Panc1 (cell line): ENCODE data around the gene ERBB2. TPM values are rescaled to one million over a fixed set of nuclear protein-coding genes. Genes with fewer than 3 reads are reported as not detected.
A peak's percentile ranks its signal among the peaks of the same experiment; 100 is the strongest.

Experiments used
- ATAC-seq: fragments of 200-7000 bp; cut with Tn5 transposase; 2 replicates; pipeline ENCODE4 v1.9.1; 2020; ENCODE audit warnings: mild to moderate bottlenecking, moderate library complexity
- BruUV-seq: library from RNA; stranded (reverse); fragments of 400-500 nt; replicated peaks from 2 replicates; lab custom pipeline; 2021; lab: Mats Ljungman, UMichigan
- CTCF ChIA-PET: fragments of 300-600 bp; sonication (Branson Sonifier 250); formaldehyde crosslinking; loops from one replicate; lab custom pipeline; 2022; ENCODE audit warnings: antibody characterized with exemption; lab: Charles Lee
- POLR2A ChIA-PET: fragments of 300-600 bp; sonication (Branson Sonifier 250); formaldehyde crosslinking; loops from one replicate; lab custom pipeline; 2022; ENCODE audit warnings: antibody characterized with exemption; lab: Charles Lee
- DNase-seq: peaks from one replicate; pipeline ENCODE4 v3.0.0-alpha.2; 2010; ENCODE audit warnings: low read depth, low spot score
- H3K27ac ChIP-seq: 2 replicates; pipeline ENCODE4 v1.5.1; 2011; ENCODE audit warnings: mild to moderate bottlenecking, low read length, inconsistent platforms
- H3K27me3 ChIP-seq: fragments of 200-500 bp; sonication (Bioruptor generic); 2 replicates; pipeline ENCODE4 v1.6.0; 2014; ENCODE audit warnings: low read length, inconsistent platforms; ENCODE audit not compliant: control insufficient read depth, insufficient read depth
- H3K36me3 ChIP-seq: fragments of 200-500 bp; sonication (Bioruptor generic); 2 replicates; pipeline ENCODE4 v1.5.1; 2014; ENCODE audit warnings: inconsistent platforms, mild to moderate bottlenecking, low read length, moderate library complexity; ENCODE audit not compliant: control insufficient read depth, insufficient read depth
- H3K4me1 ChIP-seq: 2 replicates; pipeline ENCODE4 v1.5.1; 2011; ENCODE audit warnings: inconsistent platforms, mild to moderate bottlenecking, low read length, moderate library complexity; ENCODE audit not compliant: control insufficient read depth, insufficient read depth
- H3K4me3 ChIP-seq, 2 experiments: 2 replicates each; pipeline ENCODE4 v1.5.1; 2011 to 2012; ENCODE audit warnings: low read depth in 2 of 2, low read length in 2 of 2, mild to moderate bottlenecking in 2 of 2, inconsistent platforms in 1 of 2, moderate library complexity in 1 of 2
- H3K9me3 ChIP-seq: fragments of 200-500 bp; sonication (Bioruptor generic); 2 replicates; pipeline ENCODE4 v1.5.1; 2014; ENCODE audit warnings: low read depth, mild to moderate bottlenecking, inconsistent platforms, low read length, moderate library complexity; ENCODE audit not compliant: control insufficient read depth, insufficient read depth
- POLR2AphosphoS5 ChIP-seq: IDR thresholded peaks from 2 replicates; pipeline ENCODE4 v1.6.1; 2012; ENCODE audit warnings: mild to moderate bottlenecking, low read depth, low read length, moderate library complexity
- SIN3A ChIP-seq: IDR thresholded peaks from 2 replicates; pipeline ENCODE4 v1.6.1; 2012; ENCODE audit warnings: low read depth, mild to moderate bottlenecking, low read length, moderate library complexity, borderline replicate concordance; ENCODE audit not compliant: insufficient read depth
- TCF7L2 ChIP-seq: IDR thresholded peaks from 2 replicates; pipeline ENCODE4 v1.6.1; 2011; ENCODE audit warnings: mild to moderate bottlenecking, low read depth, low read length, inconsistent platforms
- in situ Hi-C: cut with HindIII; loops from 2 replicates; pipeline ENCODE4 v1.10.0; 2016; ENCODE audit warnings: low sequenced_read_pairs, low pct_unique_long_range_greater_than_20kb
- intact Hi-C: fragments of 100-400 bp; cut with micrococcal nuclease; formaldehyde crosslinking; loops from one replicate; pipeline ENCODE4 v1.10.0; 2022; ENCODE audit not compliant: unreplicated experiment
- total RNA-seq: library from RNA; stranded (reverse); gene quantifications from one replicate; pipeline ENCODE4 v1.2.1, GENCODE V29; 2021; ENCODE audit not compliant: unreplicated experiment
- TF ChIP-seq, protein P1 (sequence below), 2 experiments: IDR thresholded peaks; 2 replicates each; pipeline ENCODE4 v1.6.1; 2011 to 2012; ENCODE audit warnings: low read depth in 2 of 2, control low read depth in 1 of 2, low read length in 1 of 2, mild to moderate bottlenecking in 1 of 2, moderate library complexity in 1 of 2; ENCODE audit not compliant: insufficient read depth in 1 of 2
- TF ChIP-seq, protein P2 (sequence below): fragments of 450-650 bp; IDR thresholded peaks from 2 replicates; pipeline ENCODE4 v1.5.1; 2017; ENCODE audit warnings: mild to moderate bottlenecking

ERBB2 gene
- total RNA-seq, 1 experiment from 2014 or later = 68.6 TPM

DNA sequence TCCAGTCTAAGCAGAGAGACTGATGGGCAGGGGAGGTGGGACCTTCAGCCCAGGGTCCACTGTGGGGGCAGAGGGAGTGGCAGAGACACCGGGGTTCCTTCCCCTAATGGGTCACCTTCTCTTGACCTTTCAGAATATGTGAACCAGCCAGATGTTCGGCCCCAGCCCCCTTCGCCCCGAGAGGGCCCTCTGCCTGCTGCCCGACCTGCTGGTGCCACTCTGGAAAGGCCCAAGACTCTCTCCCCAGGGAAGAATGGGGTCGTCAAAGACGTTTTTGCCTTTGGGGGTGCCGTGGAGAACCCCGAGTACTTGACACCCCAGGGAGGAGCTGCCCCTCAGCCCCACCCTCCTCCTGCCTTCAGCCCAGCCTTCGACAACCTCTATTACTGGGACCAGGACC, 27.7 kb downstream of the ERBB2 start:
- ChIA-PET POLR2A (no interaction called here), CTCF (interaction anchor here (0.6 kb wide), 1 partner anchor 25 kb away, joined by 7 read pairs; no protein-coding TSS in a partner anchor)
- Histone ChIP-seq H3K36me3 (no peaks in the 10 kb centered on the region), H3K27ac (no peak overlapping the region), H3K9me3 (no peaks in the 10 kb centered on the region), H3K27me3 (no peaks in the 10 kb centered on the region), H3K4me3 (no peak overlapping the region), H3K4me1 (0 out of 2 replicates have a peak, but pooled peaks cover 5% of the 10 kb centered on the region)
- no TSS peak for BruUV-seq
- ATAC-seq (no peak), DNase-seq (no peak)
- intact Hi-C loops (no loop called here), in situ Hi-C loops (no loop called here)
- TF ChIP-seq, protein P1, sequence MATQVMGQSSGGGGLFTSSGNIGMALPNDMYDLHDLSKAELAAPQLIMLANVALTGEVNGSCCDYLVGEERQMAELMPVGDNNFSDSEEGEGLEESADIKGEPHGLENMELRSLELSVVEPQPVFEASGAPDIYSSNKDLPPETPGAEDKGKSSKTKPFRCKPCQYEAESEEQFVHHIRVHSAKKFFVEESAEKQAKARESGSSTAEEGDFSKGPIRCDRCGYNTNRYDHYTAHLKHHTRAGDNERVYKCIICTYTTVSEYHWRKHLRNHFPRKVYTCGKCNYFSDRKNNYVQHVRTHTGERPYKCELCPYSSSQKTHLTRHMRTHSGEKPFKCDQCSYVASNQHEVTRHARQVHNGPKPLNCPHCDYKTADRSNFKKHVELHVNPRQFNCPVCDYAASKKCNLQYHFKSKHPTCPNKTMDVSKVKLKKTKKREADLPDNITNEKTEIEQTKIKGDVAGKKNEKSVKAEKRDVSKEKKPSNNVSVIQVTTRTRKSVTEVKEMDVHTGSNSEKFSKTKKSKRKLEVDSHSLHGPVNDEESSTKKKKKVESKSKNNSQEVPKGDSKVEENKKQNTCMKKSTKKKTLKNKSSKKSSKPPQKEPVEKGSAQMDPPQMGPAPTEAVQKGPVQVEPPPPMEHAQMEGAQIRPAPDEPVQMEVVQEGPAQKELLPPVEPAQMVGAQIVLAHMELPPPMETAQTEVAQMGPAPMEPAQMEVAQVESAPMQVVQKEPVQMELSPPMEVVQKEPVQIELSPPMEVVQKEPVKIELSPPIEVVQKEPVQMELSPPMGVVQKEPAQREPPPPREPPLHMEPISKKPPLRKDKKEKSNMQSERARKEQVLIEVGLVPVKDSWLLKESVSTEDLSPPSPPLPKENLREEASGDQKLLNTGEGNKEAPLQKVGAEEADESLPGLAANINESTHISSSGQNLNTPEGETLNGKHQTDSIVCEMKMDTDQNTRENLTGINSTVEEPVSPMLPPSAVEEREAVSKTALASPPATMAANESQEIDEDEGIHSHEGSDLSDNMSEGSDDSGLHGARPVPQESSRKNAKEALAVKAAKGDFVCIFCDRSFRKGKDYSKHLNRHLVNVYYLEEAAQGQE (IDR thresholded peaks at IDR 0.05; ENCODE audit: insufficient read depth in 1 of 2, low read depth in 2 of 2, low read length in 1 of 2) = no peak
- TF ChIP-seq TCF7L2 (no peak), POLR2AphosphoS5 (no peak), SIN3A (no peak)
- TF ChIP-seq, protein P2, sequence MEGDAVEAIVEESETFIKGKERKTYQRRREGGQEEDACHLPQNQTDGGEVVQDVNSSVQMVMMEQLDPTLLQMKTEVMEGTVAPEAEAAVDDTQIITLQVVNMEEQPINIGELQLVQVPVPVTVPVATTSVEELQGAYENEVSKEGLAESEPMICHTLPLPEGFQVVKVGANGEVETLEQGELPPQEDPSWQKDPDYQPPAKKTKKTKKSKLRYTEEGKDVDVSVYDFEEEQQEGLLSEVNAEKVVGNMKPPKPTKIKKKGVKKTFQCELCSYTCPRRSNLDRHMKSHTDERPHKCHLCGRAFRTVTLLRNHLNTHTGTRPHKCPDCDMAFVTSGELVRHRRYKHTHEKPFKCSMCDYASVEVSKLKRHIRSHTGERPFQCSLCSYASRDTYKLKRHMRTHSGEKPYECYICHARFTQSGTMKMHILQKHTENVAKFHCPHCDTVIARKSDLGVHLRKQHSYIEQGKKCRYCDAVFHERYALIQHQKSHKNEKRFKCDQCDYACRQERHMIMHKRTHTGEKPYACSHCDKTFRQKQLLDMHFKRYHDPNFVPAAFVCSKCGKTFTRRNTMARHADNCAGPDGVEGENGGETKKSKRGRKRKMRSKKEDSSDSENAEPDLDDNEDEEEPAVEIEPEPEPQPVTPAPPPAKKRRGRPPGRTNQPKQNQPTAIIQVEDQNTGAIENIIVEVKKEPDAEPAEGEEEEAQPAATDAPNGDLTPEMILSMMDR = no peak

DNA sequence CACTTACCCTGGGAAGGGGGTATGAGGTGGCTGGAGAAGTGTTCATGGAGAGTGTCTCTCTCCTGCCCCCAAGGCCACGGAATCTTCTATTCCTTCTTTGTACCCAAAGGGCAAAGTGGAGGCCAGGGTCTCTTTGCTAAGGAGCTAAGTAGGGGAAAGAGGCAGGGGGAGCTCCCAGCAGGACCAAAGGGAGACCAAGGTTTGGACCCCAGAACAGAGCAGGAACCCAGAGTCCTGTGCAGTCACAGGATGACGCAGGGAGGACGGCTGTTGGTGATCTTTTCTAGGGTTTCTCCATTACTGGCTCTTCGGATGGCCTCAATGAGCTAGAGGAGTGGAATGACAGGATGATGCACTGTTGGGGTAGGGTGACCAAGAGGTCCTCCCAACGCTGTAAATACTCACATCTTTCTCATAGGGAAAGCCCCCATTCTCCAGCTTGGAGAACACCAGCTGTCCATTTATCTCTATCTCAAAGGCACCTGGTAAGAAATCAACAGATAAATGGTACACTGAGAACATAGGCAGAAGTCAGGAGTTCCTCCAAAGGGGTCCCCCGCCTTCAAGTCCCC, 29.5 kb downstream of the ERBB2 start:
- ChIA-PET POLR2A (interaction anchor here (0.6 to 1.5 kb wide), 5 partner anchors 10 to 105 kb away, joined by 3 to 19 read pairs (median 4); no protein-coding TSS in a partner anchor), CTCF (interaction anchor here (0.6 to 0.7 kb wide), 6 partner anchors 9 to 1308 kb away, joined by 3 to 11 read pairs (median 6); no protein-coding TSS in a partner anchor)
- ATAC-seq (no peak), DNase-seq (no peak)
- H3K27me3 ChIP-seq = no peaks in the 10 kb centered on the region
- intact Hi-C loops = no loop called here
- no TSS peak for BruUV-seq
- peak overlapping the region; percentile 93 for H3K27ac ChIP-seq
- TF ChIP-seq, protein P1 (IDR thresholded peaks at IDR 0.05; ENCODE audit: insufficient read depth in 1 of 2, low read depth in 2 of 2, low read length in 1 of 2) = no peak
- TF ChIP-seq TCF7L2 = no peak
- no peak for TF ChIP-seq SIN3A
- TF ChIP-seq POLR2AphosphoS5 = no peak
- TF ChIP-seq, protein P2 = no peak
- in situ Hi-C loops = no loop called here
- 0 out of 2 replicates have a peak, but pooled peaks cover 5% of the 10 kb centered on the region for H3K4me1 ChIP-seq
- H3K4me3 ChIP-seq = peak overlapping the region; percentile 73 to 96
- no peaks in the 10 kb centered on the region for H3K9me3 ChIP-seq
- H3K36me3 ChIP-seq = no peaks in the 10 kb centered on the region
